Keratinocyte (primary cell): Measurements from ENCODE around the gene VWA7. TPM values are rescaled to one million over a fixed set of nuclear protein-coding genes. Genes with fewer than 3 reads are reported as not detected.
A peak's percentile ranks its signal among the peaks of the same experiment; 100 is the strongest.

ENCODE experiments used
- DNase-seq: peaks from one replicate; pipeline ENCODE4 v3.0.0-alpha.2; 2011; ENCODE audit warnings: low read depth, missing footprints, low spot score
- FAIRE-seq: peaks from 2 replicates; lab custom pipeline; 2011; peaks lifted over from hg19 to GRCh38; lab: Jason Lieb, UNC
- H2AFZ ChIP-seq: 2 replicates; pipeline ENCODE4 v1.6.0; 2012; ENCODE audit warnings: low read length, control low read depth, inconsistent platforms; ENCODE audit not compliant: control insufficient read depth
- H3K27ac ChIP-seq: 2 replicates; pipeline ENCODE4 v1.5.1; 2011; ENCODE audit warnings: low read length; ENCODE audit not compliant: control insufficient read depth, insufficient read depth
- H3K27me3 ChIP-seq: 3 replicates; pipeline ENCODE4 v1.6.0; 2011; ENCODE audit warnings: low read length; ENCODE audit not compliant: control insufficient read depth, insufficient read depth; ENCODE audit errors: extremely low read depth
- H3K36me3 ChIP-seq, 2 experiments: 2 replicates in 1 of 2; 3 replicates in 1 of 2; pipeline ENCODE4 v1.5.1; 2011; ENCODE audit warnings: low read length in 2 of 2, mild to moderate bottlenecking in 1 of 2; ENCODE audit not compliant: control insufficient read depth in 2 of 2, insufficient read depth in 2 of 2; ENCODE audit errors: extremely low read depth in 1 of 2
- H3K4me1 ChIP-seq: 3 replicates; pipeline ENCODE4 v1.5.1; 2011; ENCODE audit warnings: low read length; ENCODE audit not compliant: control insufficient read depth, insufficient read depth; ENCODE audit errors: extremely low read depth
- H3K4me2 ChIP-seq: 3 replicates; pipeline ENCODE4 v1.6.0; 2011; ENCODE audit warnings: low read depth, low read length; ENCODE audit not compliant: control insufficient read depth, insufficient read depth; ENCODE audit errors: extremely low read depth
- H3K4me3 ChIP-seq, 3 experiments: fragments of 200-600 bp in 1 of 3; sonication (generic) in 1 of 3; 2 replicates in 2 of 3; 3 replicates in 1 of 3; pipeline ENCODE4 v1.5.1; 2011 to 2016; ENCODE audit warnings: low read length in 3 of 3, mild to moderate bottlenecking in 3 of 3, control low read depth in 2 of 3, inconsistent platforms in 1 of 3, low read depth in 1 of 3, mixed read lengths in 1 of 3, mixed run types in 1 of 3, moderate library complexity in 1 of 3; ENCODE audit not compliant: control insufficient read depth in 2 of 3, insufficient read depth in 2 of 3; ENCODE audit errors: extremely low read depth in 1 of 3
- H3K79me2 ChIP-seq: 2 replicates; pipeline ENCODE4 v1.6.0; 2012; ENCODE audit warnings: low read length; ENCODE audit not compliant: control insufficient read depth, insufficient read depth
- H3K9ac ChIP-seq: 3 replicates; pipeline ENCODE4 v1.6.0; 2011; ENCODE audit warnings: low read length; ENCODE audit not compliant: control insufficient read depth, insufficient read depth; ENCODE audit errors: extremely low read depth
- H3K9me1 ChIP-seq: 3 replicates; pipeline ENCODE4 v1.6.0; 2011; ENCODE audit warnings: low read length; ENCODE audit not compliant: control insufficient read depth, insufficient read depth; ENCODE audit errors: extremely low read depth
- H3K9me3 ChIP-seq: 2 replicates; pipeline ENCODE4 v1.5.1; 2012; ENCODE audit warnings: low read depth, low read length; ENCODE audit not compliant: control insufficient read depth
- H4K20me1 ChIP-seq: 3 replicates; pipeline ENCODE4 v1.6.0; 2011; ENCODE audit warnings: low read length; ENCODE audit not compliant: control insufficient read depth, insufficient read depth; ENCODE audit errors: extremely low read depth
- CTCF ChIP-seq, 3 experiments: IDR thresholded peaks in 1 of 3; conservative IDR thresholded peaks in 1 of 3; optimal IDR thresholded peaks in 1 of 3; 2 replicates in 2 of 3; 3 replicates in 1 of 3; pipeline versions ENCODE3 to v1.5.1; 2011; ENCODE audit warnings: low read length in 3 of 3, mild to moderate bottlenecking in 3 of 3, moderate library complexity in 2 of 3, control low read depth in 1 of 3, inconsistent platforms in 1 of 3; ENCODE audit not compliant: insufficient read depth in 2 of 3; ENCODE audit errors: extremely low read depth in 1 of 3
- EZH2 ChIP-seq: IDR thresholded peaks from one replicate; pipeline ENCODE4 v1.6.1; 2012; ENCODE audit warnings: inconsistent platforms, mild to moderate bottlenecking, low read length, moderate library complexity
- dilution Hi-C: fragments of 300-500 bp; cut with MboI; formaldehyde crosslinking; loops from one replicate; pipeline ENCODE4 v1.7.0; 2020; ENCODE audit warnings: low sequenced_read_pairs; ENCODE audit not compliant: extremely low pct_ligation_motif_present
- polyA plus RNA-seq, 5 experiments: library from polyadenylated mRNA; depleted of rRNA in 3 of 5; stranded (reverse) in 3 of 5; stranded (forward) in 1 of 5; unstranded in 1 of 5; fragments of >200 nt; gene quantifications; 1 replicate in 1 of 5; 2 replicates in 3 of 5; 3 replicates in 1 of 5; pipeline versions ENCODE4 v1.2.1 to v1.2.3, GENCODE V29; 2011 to 2012; ENCODE audit warnings: missing spikeins in 2 of 5, low read depth in 1 of 5, low replicate concordance in 1 of 5

Gene VWA7
- polyA plus RNA-seq, 1 donor (not counting 4 experiments of a cell fraction or from before 2014, with no cell fraction given) = 0.47 TPM

- Histone ChIP-seq H3K9me1 (no peaks in the 10 kb centered on the region), H3K4me1 (peaks cover 32% of the 10 kb centered on the region), H4K20me1 (no peaks in the 10 kb centered on the region), H3K9me3 (no peaks in the 10 kb centered on the region), H3K27ac (no peak overlapping the region), H3K9ac (no peak overlapping the region), H2AFZ (no peak overlapping the region), H3K4me3 (no peak overlapping the region), H3K4me2 (peak overlapping the region; percentile 39), H3K36me3 (peaks cover 2 to 15% of the 10 kb centered on the region in 2 experiments), H3K79me2 (peaks cover 28% of the 10 kb centered on the region), H3K27me3 (no peaks in the 10 kb centered on the region)
- FAIRE-seq = peak; percentile 46
- no peak for DNase-seq
- TF ChIP-seq CTCF (optimal IDR thresholded peaks at IDR 0.05 in 1 of 3, IDR thresholded peaks at IDR 0.05 in 1 of 3, conservative IDR thresholded peaks at IDR 0.05 in 1 of 3; ENCODE audit: extremely low read depth in 1 of 3, insufficient read depth in 2 of 3, low read length in 3 of 3) (no peak), EZH2 (no peak)
- dilution Hi-C loops = no loop called here
Observed at GRCh38 chr6:31796993-31797385, 19.9 kb upstream of the VWA7 start.

- Histone ChIP-seq H3K27me3 (no peaks in the 10 kb centered on the region), H3K79me2 (peaks cover 33% of the 10 kb centered on the region), H3K4me2 (peak within 1 kb of the TSS; percentile 72), H3K4me3 (peak within 1 kb of the TSS; percentile 78 to 90 (median 80)), H2AFZ (peak within 1 kb of the TSS; percentile 58), H3K4me1 (peaks cover 32% of the 10 kb centered on the region), H3K9me1 (no peaks in the 10 kb centered on the region), H3K9ac (peak within 1 kb of the TSS; percentile 98), H3K9me3 (no peaks in the 10 kb centered on the region), H3K27ac (peak within 1 kb of the TSS; percentile 91), H4K20me1 (no peaks in the 10 kb centered on the region), H3K36me3 (peaks cover 8 to 23% of the 10 kb centered on the region in 2 experiments)
- TF ChIP-seq CTCF (optimal IDR thresholded peaks at IDR 0.05 in 1 of 3, IDR thresholded peaks at IDR 0.05 in 1 of 3, conservative IDR thresholded peaks at IDR 0.05 in 1 of 3; ENCODE audit: extremely low read depth in 1 of 3, insufficient read depth in 2 of 3, low read length in 3 of 3) (peak; percentile 60 to 85 (median 85)), EZH2 (no peak)
- no peak for DNase-seq
- FAIRE-seq = no peak
- dilution Hi-C loops = no loop called here
Observed at GRCh38 chr6:31795616-31796298, 18.6 kb upstream of the VWA7 start, which contains the start of gene VARS1. Gene VARS1 (minus strand): TSS chr6:31795752. CDS start chr6:31795217, 535 bp downstream.
